Measurements from ENCODE around the gene BORCS5.
A peak's percentile ranks its signal among the peaks of the same experiment; 100 is the strongest.
"Not testable (repeated sequence)": the region's sequence is repeated elsewhere in the genome, so short reads cannot be mapped to it uniquely, and the experiment has no call there.

BORCS5 gene

DNA sequence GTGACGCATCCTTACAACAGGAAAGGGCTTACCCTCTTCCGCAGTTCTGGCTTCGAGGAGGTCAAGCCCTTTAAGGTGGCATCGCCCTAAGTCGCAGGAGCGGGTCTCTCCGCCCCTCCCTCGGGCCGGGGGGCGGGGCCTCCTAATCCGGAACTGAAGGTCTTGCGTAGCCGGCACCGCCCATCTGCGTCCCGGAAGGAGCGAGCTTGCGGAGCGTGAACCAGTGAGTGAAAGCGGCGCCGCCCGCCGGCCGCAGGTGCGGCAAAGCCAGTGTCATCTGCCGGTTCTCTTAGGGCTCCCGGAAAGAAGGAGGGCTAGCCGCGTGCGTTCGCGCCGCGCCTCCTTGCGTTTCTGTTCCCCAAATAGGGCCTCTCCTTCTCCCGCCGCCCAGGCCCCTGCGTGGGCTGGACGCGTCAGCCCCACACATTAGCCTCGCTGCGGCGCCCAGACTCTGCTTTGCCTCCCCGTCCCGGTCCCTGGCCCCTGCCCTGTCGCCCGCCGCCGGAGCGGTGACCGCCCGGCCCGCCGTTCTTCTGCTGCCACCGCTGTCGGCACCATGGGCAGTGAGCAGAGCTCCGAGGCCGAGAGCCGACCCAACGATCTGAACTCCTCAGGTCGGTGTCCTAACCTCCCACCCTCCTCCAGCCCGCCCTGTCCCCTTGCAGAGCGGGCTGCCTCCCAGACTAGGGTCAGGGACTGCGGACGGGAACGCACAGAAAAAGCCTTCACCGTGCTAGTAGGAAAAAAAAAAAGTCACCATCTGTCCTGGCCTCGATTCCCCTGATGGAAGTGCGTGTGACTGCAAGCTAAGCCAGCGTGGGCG, at the start of gene BORCS5:
Gene BORCS5, plus strand, starts transcription at position 183 of the 823 bp plus-strand sequence. Its CDS starts 374 bp downstream, at position 557.
- DNase-seq (ENCODE audit: low read depth): peak; percentile 71

DNA sequence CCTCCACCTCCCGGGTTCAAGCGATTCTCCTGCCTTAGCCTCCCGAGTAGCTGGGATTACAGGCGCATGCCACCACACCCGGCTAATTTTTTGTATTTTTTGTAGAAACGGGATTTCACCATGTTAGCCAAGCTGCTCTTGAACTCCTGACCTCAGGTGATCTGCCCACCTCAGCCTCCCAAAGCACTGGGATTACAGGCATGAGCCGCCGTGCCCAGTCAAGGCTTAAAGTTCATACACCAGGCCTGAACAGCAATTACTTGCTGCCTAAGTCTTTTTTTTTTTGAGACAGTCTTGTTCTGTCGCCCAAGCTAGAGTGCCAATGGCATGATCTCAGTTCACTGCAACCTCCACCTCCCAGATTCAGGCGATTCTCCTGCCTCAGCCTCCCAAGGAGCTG, 46.2 kb upstream of the BORCS5 start:
- not testable (repeated sequence) for DNase-seq (ENCODE audit: low read depth)

- DNase-seq (ENCODE audit: low read depth): no peak
Measured at GRCh38 chr12:12315838-12316237, 41.0 kb upstream of the BORCS5 start.

GRCh38 chr12:12319451-12320183, 37.3 kb upstream of the BORCS5 start:
- DNase-seq (ENCODE audit: low read depth): no peak

- no peak for DNase-seq (ENCODE audit: low read depth)
Measured at GRCh38 chr12:12323118-12323517, 33.8 kb upstream of the BORCS5 start.

- no peak for DNase-seq (ENCODE audit: low read depth)
Measured at GRCh38 chr12:12323591-12323990, 33.3 kb upstream of the BORCS5 start.

GRCh38 chr12:12326262-12326661, 30.6 kb upstream of the BORCS5 start:
- DNase-seq (ENCODE audit: low read depth): no peak

DNA sequence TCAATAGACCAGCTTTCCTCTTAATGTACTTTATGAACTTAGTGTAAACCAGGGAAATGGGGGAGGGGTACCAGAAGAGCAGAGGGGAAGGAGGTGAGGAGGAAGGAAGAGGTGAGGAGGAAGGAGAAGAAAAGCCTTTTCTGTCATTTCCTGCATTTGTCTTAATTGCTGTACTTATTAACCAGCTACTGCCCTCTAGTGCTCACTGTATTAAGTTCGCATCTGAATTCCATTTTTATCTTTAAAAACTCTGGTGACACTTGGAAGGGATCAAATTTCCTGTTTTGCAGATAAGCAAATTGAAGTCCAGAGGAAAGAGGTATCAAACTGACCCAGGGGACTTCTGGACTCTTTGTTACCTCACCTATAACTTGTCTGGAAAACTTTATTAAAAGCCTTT, 29.1 kb upstream of the BORCS5 start:
- peak; percentile 35 for DNase-seq (ENCODE audit: low read depth)

GRCh38 chr12:12331244-12331771, 25.6 kb upstream of the BORCS5 start:
- DNase-seq (ENCODE audit: low read depth): no peak

DNA sequence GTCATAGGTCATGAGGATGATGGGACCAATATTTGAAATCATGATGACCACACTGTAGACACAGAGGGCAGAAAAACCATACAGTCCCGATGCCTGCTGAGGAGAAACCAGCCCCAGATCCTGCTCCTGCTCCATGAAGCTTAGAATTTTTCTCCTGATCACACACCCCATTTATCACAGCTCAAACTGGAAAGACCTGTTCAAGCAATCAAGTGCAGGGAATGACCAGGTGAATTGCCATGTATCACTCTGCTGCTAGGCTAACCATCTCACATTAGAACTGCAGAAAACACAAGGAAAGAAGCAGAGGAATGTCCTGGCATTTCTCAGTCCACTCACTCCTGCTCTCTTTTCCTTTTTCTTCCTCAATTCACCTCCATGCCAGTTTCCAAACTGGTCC, 25.0 kb upstream of the BORCS5 start:
- DNase-seq (ENCODE audit: low read depth): no peak

GRCh38 chr12:12333407-12334366, 23.2 kb upstream of the BORCS5 start:
- no peak for DNase-seq (ENCODE audit: low read depth)

- no peak for DNase-seq (ENCODE audit: low read depth)
Measured at GRCh38 chr12:12334367-12335040, 22.4 kb upstream of the BORCS5 start.

DNA sequence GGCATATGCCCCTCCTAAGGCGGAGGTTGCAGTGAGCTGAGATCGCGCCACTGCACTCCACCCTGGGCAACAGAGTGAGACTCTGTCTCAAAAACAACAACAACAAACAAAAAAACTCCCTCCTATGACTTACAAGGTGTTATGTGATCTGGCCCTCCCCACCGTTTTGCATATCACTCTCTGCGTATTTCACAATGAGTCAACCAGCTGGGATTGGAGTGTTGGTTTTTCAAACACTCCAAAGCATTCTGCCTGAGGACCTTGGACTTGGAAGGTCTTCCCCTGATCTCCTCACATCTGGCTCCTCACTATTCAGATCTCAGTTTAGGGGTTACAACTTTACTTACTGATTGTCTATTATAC, 20.8 kb upstream of the BORCS5 start:
- DNase-seq (ENCODE audit: low read depth): no peak

DNA sequence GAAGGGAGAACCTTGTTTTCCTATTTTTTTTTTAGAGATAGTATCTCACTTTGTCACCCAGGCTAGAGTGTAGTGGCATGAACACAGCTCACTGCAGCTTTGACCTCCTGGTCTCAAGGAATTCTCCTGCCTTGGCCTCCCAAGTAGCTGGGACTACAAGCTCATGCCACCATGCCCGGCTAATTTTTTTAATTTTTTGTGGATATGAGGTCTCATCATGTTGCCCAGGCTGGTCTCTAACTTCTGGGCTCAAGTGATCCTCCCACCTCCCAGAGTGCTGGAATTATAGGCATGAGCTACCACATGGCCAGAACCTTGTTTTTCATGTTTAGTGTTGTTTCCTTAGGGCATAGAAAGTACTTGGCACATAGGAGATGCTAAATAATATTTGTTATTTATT, 20.4 kb upstream of the BORCS5 start:
- DNase-seq (ENCODE audit: low read depth): no peak

GRCh38 chr12:12338527-12339168, 18.2 kb upstream of the BORCS5 start:
- DNase-seq (ENCODE audit: low read depth): no peak

- DNase-seq (ENCODE audit: low read depth): no peak
Measured at GRCh38 chr12:12349711-12350665, 6.9 kb upstream of the BORCS5 start, which contains the start of gene MANSC1. MANSC1 (minus strand) TSS chr12:12350242; CDS start chr12:12343314, 6,928 bp downstream.

GRCh38 chr12:12350868-12351463, 5.9 kb upstream of the BORCS5 start:
- DNase-seq (ENCODE audit: low read depth): no peak

GRCh38 chr12:12351468-12352185, 5.3 kb upstream of the BORCS5 start:
- DNase-seq (ENCODE audit: low read depth): not testable (repeated sequence)
